WTC11 (cell line): ENCODE data around the gene ASNSD1.
A peak's percentile ranks its signal among the peaks of the same experiment; 100 is the strongest.

Source experiments
- ATF1 ChIP-seq: sonication (generic); formaldehyde crosslinking; IDR thresholded peaks from 2 replicates; pipeline ENCODE4 v1.8.1; 2023; ENCODE audit warnings: mild to moderate bottlenecking, moderate library complexity, missing genetic modification reagents
- CTCF ChIP-seq: fragments of 200-600 bp; IDR thresholded peaks from 2 replicates; pipeline ENCODE4 v1.8.0; 2022; ENCODE audit warnings: antibody characterized with exemption
- MAX ChIP-seq: sonication (generic); formaldehyde crosslinking; IDR thresholded peaks from 2 replicates; pipeline ENCODE4 v1.8.0; 2022; ENCODE audit warnings: mild to moderate bottlenecking, missing genetic modification reagents
- MXD4 ChIP-seq: fragments of 250-450 bp; sonication (Bioruptor Pico); IDR thresholded peaks from 2 replicates; pipeline ENCODE4 v1.8.0; 2021; ENCODE audit warnings: mild to moderate bottlenecking, moderate library complexity, borderline replicate concordance
- NR1H2 ChIP-seq: sonication (generic); formaldehyde crosslinking; IDR thresholded peaks from 2 replicates; pipeline ENCODE4 v1.9.0; 2021; ENCODE audit warnings: mild to moderate bottlenecking, moderate library complexity, missing genetic modification reagents
- TEAD1 ChIP-seq: sonication (generic); formaldehyde crosslinking; IDR thresholded peaks from 2 replicates; pipeline ENCODE4 v1.8.0; 2022; ENCODE audit warnings: mild to moderate bottlenecking, missing genetic modification reagents
- ZBTB43 ChIP-seq: sonication (generic); formaldehyde crosslinking; IDR thresholded peaks from 2 replicates; pipeline ENCODE4 v1.8.1; 2023; ENCODE audit warnings: mild to moderate bottlenecking, missing genetic modification reagents

GRCh38 chr2:189661148-189661956, at the start of gene ASNSD1:
- TF ChIP-seq CTCF (peak; percentile 70), NR1H2 (CRISPR knock-in tag) (no peak), ATF1 (CRISPR knock-in tag) (no peak), MXD4 (CRISPR knock-in tag) (no peak), MAX (CRISPR knock-in tag) (peak; percentile 81; the same call in 1 of the 2 replicates), TEAD1 (0 out of 2 replicates have a peak, but pooled peaks have one; percentile 50), ZBTB43 (CRISPR knock-in tag) (no peak)
